ENCODE results near the gene NME4.

The NME4 gene

DNA sequence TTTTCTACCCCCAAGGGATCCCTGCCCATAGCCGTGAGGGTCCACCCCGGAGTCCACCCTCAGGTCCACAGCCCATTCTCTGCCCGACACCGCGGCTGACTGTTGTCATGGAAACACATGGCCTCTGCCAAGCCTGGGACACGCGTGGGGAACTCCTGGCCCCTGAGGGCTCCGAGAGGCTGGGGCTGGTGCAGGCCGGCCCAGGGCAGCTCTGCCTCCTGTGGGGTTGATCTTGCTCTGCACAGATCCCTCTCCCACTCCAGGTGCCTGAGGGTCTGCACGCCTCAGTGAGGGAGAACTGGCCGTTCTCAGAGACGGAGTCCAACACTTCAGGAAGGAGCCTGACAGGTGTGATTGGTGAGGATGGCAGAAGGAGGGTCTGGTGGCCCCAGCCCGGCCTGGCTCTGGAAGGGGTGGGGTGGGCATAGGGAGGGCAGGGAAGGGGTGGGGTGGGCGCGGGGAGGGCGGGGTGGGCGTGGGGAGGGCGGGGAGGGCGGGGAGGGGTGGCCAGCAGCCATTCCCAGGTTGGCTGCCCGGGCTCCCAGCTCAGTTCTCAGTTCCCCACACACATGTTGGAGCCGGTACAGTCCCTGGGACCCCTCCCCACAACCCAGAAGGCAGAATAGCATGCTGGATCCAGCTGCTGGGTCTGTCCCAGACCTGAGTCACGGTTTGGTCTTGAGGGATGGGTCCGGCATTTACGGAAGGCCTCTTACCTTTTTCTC, 33.1 kb upstream of the NME4 start:
- DNase-seq: no peak

DNA sequence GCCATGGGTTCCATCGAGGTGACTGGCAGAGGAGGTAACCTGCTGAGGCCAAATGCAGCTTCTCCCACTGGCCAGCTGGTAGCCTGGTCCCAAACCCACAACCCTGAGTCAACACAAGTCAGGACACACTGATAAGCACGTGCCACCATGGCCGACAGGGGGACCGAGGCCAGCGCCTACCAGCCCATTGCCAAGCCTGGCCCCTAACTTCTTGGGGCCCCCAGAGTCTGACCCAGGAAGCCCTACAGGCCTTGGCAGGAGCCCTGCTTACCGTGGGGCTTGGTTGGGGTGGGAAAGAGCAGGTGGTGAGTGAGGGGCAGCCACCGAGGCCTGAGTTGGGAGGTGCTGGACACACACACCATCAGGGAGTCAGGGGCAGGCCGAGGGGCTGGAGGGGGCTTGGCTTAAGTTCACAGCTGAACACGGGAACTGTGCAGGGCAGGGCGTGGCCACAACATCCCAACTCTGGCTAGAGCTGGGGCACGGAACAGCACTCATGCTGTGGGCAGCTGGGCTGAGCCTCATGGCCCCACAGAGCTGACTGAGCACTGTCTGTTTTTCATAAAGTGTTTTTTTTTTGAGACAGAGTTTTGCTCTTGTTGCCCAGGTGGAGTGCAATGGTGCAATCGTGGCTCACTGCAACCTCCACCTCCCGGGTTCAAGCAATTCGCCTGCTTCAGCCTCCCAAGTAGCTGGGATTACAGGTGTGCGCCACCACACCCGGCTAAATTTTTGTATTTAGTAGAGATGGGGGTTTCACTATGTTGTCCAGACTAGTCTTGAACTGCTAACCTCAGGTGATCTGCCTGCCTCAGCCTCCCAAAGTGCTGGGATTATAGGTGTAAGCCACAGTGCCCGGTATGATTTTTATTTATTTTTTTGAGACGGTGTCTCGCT, 32.2 kb upstream of the NME4 start:
- no peak for DNase-seq

DNA sequence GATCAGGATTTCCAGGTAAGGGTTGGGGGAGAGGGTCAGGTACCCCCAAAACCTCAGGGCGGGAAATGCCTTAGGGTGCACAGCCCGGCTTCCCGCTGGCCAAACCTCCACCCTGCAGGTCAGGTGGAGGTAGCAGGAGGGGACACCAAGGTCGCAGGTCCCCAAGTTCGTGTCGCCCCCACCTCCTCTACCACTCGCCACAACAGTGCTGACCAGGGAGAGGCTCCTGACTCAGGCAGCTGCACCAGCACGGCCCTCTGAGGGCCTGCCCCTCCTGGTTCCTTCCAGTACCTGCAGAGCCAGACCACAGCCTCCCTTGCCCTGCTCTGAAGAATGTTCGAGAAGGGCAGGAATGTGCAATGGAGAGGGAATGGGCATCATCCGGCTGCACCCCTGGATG, 30.5 kb upstream of the NME4 start:
- DNase-seq: no peak

DNA sequence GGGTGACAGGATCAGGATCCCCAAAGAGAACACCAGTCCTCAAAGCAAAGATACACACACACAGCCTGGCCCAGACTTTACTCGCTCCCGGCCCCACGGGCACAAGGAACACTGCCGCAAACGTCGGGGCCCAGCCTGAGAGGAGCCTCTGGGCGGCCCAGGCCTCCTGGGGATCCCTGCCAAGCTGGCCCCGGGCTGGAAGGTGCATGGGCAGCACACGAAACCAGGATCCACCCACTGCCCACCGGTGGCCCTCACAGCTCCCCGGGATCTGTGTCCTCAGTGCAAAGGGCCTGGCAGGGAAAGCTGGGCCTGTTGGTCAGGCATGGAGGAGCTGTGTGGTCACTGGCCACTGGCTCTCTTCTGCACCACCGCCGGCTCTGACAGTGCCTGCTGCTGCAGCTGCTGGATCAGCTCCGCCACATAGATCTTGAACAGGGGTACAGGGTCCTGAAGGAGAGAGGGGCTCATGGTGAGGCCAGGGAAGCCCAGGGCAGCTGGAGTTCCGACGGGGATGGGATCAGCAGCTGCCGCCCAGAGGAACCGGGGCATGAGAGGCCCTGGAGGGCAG, 29.6 kb upstream of the NME4 start:
- no peak for DNase-seq

DNA sequence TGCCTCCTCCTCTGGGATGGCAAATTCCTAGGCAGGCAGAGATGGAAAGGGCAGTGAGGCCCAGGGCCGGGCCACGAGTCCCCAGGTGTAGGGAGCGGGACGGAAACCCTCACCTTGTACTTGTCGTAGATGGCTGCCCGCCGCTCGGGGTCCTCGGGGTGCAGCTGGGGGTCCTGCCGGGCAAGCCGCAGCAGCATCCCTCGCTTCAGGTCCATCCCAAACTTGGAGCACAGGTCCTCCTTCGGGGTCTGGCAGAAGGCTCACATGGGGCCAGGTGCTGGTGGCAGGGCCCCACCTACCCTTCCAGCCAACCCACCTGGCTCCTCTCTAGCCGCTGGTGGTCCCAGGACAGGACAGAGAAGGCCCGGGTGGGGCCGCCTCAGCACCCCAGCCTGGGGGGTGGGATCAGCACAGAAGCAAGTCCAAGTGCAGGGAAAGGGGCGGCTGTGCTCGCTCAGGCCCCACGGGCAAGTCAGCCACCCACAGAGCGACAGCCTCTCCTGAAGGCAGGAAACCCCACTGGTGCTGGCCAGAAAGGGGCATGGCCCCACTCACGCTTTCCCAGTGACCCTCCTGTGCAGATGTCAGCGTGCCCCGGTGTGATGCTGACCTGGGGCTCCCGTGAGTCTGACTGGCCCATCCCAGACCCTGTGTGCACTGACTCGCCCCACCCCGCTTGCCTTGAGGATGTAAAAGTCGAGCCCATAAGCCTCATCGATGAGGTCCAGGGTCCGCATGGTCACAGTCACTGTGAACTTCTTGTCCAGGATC, 28.4 kb upstream of the NME4 start:
- no peak for DNase-seq

DNA sequence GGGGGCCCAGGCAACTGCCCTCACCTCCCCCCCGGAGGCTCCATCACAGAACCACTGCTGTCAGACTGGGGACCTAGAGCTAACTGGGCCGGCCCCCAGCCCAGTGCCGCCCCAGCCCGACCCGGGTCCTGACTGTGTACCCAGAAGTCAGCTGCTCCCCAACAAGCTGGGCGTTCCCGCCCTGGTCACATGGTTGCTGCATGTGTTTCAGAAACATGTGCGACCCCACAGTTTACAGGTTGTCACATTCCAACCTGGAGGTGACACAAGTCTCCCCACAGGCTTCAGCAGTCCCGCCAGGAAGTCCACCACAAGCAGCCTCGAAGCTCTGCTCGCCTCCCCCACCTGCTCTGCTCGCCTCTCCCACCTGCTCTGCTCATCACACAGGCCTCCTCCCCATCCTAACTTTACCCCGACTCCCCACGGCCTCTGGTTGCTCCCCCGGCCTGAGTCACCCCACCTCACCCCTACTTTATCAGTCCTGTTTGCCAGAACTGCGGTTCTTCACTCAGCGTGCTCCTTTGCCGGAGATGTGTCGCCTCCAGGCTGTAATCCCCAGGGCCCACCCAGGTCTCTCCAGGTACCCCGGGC, 27.6 kb upstream of the NME4 start:
- no peak for DNase-seq

DNA sequence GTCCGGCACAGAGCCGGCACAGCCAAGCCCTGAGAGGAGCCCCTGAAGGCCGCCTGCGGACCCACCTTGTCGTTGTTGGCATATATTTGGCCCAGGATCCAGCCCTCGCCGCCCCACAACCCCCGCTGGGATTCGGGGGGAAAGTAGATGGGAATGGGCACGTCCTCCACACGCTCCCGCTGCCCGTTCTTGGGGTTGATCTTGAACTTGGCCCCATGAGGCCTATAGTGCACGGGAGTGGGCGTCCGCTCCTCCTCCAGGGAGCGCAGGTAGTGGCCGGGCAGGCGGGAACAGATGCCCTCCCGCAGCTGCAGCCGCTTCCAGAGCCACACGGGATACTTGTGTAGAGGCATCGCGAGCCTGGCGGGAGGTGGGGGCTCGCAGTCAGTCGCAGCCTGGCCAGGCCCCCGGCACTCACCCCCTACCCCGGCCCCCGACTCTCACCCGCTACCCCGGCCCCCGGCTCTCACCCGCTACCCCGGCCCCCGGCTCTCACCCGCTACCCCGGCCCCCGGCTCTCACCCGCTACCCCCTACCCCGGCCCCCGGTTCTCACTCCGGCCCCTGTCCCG, 27.0 kb upstream of the NME4 start:
- no peak for DNase-seq

DNA sequence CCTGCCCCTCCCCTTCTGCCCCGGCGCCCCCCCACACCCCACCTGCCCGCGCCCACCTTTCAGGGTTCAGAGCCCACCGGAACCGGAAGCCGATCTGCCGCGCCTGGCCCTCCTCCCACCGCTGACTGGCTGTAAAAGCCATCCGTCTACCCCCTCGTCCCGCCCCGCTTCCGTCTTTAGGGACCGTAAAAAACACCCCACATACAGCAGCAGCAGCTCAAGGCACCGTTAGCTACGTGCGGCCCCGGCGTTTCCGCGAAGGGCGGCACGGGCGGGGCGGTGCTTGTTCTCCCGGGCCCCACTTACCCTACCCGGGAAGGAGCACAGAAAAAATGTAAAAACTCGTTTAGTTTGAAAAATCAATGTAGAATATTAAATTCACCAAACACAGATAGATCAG, 26.6 kb upstream of the NME4 start, which contains the start of gene MRPL28:
TSS of gene MRPL28 (minus strand) at position 96 of the 400 bp plus-strand sequence. CDS start 320 bp downstream, outside the sequence.
- peak; percentile 36 for DNase-seq

DNA sequence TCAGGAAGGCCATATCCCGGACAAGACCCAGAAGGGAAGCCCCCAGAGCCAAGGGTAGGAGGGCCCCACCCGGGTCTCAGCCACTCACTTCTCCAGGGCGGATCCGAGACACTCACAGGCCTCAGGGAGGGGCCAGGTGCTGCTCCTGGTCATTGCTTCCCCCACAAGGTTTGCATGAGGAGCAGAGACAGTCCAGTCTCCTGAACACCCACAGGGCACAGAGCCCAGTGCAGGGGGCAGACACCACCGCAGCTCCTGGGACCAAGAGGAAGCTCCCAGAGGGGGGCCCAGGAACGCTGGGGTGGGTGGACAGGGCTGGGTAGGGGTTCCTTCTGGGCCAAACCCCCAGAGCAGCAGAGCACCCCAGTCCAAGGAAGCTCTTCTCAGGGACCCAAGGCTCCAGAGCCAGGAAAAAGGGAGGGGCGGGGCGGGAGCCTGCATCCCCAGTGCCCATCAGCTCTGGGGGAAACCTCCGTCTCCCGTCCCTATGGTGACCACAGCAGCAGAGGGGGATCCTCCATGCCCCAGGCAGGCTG, 26.0 kb upstream of the NME4 start:
- DNase-seq: no peak

DNA sequence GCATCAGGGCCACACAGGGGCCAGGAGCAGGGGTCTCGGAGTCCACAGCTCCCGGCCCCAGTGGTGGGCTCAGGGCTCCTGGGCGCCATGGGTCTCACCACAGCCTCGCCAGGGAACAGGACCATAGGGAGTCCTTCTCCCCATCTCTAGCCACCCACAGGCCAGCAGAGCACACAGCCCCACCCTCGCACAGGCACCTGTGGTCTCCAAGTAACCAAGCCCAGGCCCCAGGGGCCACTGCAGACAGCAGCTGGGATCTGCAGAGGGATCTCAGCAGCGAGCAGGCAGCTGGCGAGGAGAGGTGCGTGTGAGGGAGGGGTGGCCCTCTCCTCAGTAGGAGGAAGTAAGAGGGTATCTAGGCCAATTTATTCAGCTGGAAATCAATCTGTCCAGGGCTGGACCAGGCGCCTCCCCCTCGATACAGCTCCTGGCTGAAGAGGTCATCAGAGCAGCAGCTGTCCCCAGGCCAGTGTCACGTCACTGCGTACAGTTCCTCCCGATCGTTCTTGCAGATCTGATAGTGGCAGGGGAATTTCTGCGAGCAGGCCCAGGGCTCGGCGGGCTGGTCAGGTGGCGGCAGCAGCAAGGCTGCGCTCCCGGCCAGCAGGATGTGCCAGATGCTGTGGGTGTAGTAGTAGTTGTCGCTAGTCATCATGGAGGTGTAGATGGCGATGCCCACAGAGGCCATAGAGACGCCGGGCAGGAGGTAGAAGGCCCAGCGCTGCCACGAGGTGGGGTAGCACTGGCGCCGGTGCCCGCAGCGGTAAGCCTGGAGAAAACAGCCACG, 25.3 kb upstream of the NME4 start:
- DNase-seq: no peak

DNA sequence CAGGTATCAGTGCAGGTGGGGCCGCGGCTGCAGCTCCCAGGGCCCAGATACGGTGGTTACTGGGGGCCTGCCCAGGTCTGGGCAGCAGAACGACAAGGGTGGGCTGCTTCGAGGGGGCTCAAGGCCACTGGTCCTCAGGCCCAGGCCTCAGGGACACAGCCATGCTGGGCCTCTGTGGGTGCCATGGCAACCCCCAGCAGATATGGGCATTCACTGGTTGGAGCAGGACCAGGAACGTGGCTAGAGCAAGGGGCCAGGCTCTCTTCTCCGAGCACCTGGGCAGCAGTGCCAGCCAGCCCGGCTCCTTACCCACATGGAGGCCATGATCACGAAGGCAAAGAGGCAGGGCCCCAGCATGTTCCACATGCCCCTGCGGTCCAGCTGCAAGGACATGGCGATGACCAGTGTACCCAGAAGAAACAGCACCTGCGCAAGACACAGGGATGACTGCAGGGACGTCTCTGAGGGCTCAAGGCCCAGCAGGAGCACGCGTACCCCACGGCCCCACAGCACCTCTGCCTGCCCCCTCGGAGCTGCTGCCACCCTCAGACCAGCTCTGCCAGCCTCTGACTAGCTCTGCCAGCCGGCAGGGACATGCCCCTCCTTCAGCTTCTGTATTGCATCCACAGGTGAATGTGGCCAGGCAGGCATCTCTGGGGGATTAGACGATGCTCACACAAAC, 24.6 kb upstream of the NME4 start:
- DNase-seq: no peak

DNA sequence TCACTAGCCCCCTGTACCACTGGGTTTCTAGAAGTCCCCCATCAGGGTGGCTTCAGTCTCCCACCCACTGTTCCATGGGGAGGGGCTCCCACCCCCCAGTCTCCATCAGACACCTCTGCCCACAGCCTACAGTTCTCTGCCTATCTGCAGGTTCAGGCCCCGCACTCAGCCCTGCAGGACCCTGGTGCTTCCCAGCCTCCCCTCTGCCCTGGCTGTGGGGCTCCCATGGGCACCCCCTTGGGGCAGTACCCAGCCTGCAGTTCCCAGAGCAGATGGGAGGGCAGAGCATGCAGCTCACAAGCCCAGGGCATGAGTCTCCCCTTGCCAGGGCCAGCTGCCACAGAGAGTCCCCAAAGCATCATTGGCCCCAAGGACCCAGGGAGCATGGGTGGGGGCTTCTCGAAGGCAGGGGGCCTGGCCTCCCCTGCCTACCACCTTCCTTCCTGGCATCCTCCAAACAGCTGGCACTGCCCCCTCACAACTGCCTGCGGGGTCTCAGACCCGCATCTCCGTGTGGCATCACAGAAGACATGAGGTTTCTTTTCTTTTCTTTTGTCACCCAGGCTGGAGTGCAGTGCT, 23.9 kb upstream of the NME4 start:
- no peak for DNase-seq

DNA sequence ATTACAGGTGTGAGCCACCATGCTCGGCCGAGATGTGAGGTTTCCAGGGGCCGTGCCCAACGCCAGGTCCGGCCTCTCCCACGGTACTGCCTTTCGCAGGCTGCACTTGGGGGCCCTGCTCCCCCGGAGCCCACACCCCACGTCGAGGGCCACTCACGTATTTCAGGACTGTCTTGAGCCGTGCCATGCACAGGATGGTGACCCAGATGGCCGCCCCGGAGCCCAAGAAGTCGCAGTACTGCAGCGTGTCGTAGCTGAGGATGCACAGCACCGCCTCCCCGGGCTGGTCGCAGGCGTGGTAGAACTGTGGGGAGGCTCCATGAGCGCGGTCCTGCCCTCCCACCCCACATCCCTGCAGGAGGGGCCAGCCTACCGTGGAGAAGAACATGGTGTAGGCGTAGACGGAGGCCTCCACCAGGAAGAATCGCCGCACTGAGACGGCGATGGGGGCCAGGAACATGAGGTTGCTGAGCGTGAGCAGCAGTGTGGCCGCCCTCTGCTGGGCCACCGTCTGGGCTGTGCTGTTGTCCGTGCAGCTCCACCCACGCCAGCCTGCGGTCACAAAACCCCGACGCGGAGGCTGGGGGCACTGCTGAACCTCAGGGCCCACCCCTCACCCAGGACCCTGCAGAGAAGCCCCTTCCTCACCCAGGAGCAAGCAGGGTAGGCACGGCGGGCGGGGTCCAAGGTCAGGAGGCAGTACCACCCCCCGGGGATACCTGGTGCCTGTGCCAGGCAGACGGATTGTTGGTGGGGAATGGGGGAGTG, 23.0 kb upstream of the NME4 start:
- no peak for DNase-seq

DNA sequence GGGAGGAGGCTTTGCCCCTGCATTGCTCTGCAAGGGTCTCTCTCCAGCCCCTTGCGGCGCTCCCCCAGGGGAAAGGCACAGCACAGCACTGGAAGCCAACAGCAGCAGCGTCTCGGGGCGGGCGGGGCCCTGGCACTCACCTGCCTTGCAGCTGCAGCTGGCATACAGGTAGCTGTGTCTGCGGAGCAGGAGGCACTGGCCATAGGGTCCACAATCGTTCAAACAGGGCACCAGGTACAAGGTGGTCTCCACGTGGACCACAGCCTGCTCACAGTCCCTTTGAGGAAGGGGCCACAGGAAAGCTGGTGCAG, 22.4 kb upstream of the NME4 start:
- no peak for DNase-seq

DNA sequence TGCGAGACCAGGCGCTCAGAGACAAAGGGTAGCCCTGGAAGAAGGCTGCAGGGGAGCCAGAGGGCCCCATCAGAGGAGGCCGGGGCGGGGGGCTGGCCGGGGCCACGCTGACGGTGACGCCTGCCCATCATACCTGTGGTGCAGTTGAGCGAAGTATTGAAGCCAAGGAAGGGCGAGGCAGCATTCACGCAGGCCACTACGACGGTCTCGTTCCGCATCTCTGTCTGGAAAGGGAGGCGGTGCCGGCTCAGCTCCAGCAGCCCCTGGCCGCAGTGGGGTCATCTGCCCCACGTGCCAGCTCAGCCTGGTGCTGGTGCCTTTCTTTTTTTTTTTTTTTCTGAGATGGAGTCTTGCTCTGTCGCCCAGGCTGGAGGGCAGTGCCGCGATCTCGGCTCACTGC, 21.8 kb upstream of the NME4 start:
- DNase-seq: no peak

DNA sequence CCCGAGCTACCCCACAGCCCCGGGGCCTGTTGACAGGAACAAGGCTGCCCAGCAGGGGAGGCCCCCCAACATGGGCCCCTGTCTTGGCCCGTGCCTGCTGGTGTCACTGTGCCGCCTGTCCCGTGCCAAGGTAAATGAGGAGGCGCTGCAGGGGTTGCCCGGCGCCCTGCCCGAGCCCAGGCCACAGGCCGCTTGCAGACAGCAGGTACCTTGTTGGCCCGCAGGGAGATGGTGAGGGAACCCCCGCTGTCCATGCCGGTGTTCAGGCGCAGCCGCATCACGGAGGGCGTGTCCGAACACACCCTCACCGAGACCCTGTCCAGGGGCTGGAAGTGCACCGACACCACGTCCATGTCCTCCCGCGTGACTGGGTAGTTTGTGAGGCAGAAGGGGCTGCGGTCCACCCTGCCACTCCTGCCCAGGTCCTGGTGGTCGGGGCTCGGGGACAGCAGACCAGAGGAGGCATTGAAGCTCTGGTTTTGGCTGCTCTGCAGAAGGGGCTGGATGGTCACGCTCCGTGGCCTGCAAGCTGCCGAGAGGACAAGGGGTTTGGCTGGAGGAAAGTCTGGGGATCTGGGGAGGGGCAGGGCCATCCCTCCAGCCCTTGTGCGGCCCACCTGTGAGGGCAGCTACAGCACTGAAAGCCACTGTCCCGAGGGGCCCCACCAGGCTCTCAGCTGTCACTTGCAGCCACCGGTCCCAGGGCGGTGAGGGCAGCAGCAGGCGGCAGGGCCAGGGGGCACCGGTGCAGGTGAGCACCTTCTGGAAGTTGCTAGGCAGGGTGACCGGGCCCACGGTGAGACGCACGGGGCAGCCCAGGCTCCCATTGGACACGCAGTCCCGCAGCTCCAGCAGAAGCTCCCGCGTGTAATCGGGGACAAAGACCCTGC, 20.8 kb upstream of the NME4 start:
- DNase-seq: no peak

DNA sequence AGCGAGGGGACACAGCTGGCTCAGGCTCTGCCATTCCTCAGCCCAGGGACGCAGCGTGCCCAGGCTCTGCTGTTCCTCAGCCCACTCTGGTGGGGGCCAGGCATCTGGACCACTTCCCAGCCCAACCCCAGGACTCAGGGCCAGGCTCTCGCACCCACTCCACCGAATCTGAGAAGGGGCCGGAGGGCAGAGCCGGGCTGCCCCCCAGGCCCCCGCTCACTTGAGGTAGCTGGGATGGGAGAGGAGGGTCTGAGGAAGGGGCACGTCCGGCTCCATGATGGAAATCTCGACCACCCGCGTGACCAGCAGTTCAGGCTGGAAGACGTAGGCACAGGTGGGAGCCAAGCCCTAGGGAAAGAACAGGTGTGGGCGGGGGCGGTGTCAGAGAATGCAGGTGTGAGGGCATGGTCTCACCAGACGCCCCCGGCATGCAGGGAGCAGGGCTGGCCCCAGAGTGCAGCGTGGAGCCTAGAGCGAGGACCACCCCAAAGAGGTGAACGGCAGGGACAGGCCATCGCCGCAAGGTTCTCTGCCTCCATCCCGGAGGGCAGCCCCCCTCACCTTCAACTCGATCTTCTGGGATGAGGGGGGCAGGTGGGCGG, 20.1 kb upstream of the NME4 start:
- DNase-seq: no peak

DNA sequence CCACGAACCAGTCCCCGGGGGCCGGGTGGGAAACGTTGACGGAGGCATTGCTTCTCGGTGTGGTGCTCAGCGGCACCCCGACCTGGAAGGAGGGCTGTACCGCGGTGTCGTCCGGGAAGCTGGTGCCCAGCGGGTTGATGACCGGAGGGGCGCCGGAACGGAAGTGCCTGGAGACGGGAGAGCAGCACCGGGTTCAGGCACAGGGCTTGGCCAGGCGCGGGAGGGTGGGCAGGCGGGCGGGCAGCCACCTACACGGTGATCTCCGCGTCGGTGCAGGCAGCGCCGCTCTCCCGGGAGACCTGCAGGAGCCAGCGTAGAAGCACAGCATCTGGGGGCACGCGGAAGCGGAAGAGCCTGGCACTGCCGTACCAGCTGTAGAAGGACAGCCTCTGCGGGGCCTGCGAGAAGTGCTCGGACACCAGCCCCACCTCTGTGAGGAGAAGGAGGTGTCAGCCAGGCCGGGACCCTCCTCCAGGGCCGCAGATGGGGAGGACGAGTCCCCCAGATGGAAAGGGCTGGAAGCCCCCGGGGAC, 19.5 kb upstream of the NME4 start:
- no peak for DNase-seq
